ENCODE results near the gene ATG101. TPM values are rescaled to one million over a fixed set of nuclear protein-coding genes. Genes with fewer than 3 reads are reported as not detected.

Gene ATG101
- total and polyA plus RNA-seq, 2 of the 13 experiments (the other 11 are each of a cell fraction or from before 2014, with no cell fraction given) = 58.2 to 67.7 TPM

DNA sequence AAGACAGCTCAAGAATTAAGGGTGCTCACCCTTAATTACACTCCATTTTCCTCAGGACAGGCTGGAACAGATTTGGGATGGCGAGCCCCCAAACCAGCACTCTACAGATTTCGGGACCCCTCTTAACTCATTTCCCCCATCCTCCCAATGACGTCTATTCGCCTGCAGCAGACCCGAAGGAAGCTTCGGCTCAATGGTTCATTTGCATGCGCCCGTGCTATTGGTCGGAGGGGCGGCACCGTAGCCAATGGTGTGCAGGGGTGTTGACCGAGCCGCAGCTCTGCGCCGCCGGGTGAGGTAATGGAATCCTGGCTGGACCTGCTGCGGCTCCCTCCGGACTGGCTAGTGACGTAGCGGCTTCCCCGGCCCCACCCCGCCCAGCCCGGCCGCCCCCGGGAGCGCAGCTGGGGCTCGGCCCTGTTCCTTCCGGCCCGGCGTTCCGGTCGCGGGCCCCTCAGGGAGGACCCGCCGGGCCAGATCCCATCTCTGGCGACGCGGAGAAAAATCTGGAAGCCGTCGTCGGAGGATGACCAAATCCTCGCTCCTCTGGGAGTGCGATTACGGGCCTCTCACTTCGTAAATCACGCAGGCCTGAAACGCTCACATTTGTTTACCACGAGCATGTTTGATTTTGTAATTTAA lies 36.9 kb upstream of the ATG101 start (continued):
- TF ChIP-seq NR1H2 (CRISPR knock-in tag; IDR thresholded peaks at IDR 0.05; ENCODE audit: borderline replicate concordance, low read depth) = no peak
- no peak for TF ChIP-seq CBX2 (IDR thresholded peaks at IDR 0.05; ENCODE audit: low read depth, low read length)
- TF ChIP-seq CBX2 (CRISPR knock-in tag; IDR thresholded peaks at IDR 0.05; ENCODE audit: low read depth) = no peak
- no peak for TF ChIP-seq ATF1 (CRISPR knock-in tag; IDR thresholded peaks at IDR 0.05)
- TF ChIP-seq MAF1 (CRISPR knock-in tag; IDR thresholded peaks at IDR 0.05; ENCODE audit: borderline replicate concordance) = no peak
- no peak for TF ChIP-seq AGO2 (optimal IDR thresholded peaks at IDR 0.05; ENCODE audit: low read depth, low read length)
- TF ChIP-seq SRSF1 (optimal IDR thresholded peaks at IDR 0.05; ENCODE audit: low read depth, low read length) = no peak
- TF ChIP-seq, protein P1, sequence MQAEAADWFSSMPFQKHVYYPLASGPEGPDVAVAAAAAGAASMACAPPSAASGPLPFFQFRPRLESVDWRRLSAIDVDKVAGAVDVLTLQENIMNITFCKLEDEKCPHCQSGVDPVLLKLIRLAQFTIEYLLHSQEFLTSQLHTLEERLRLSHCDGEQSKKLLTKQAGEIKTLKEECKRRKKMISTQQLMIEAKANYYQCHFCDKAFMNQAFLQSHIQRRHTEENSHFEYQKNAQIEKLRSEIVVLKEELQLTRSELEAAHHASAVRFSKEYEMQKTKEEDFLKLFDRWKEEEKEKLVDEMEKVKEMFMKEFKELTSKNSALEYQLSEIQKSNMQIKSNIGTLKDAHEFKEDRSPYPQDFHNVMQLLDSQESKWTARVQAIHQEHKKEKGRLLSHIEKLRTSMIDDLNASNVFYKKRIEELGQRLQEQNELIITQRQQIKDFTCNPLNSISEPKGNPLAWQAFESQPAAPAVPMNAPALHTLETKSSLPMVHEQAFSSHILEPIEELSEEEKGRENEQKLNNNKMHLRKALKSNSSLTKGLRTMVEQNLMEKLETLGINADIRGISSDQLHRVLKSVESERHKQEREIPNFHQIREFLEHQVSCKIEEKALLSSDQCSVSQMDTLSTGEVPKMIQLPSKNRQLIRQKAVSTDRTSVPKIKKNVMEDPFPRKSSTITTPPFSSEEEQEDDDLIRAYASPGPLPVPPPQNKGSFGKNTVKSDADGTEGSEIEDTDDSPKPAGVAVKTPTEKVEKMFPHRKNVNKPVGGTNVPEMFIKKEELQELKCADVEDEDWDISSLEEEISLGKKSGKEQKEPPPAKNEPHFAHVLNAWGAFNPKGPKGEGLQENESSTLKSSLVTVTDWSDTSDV (CRISPR knock-in tag; IDR thresholded peaks at IDR 0.05) = no peak
- peak; percentile 88 for TF ChIP-seq ZNF687 (CRISPR knock-in tag; IDR thresholded peaks at IDR 0.05)
- TF ChIP-seq REXO4 (CRISPR knock-in tag; IDR thresholded peaks at IDR 0.05; ENCODE audit: borderline replicate concordance) = no peak
- no peak for TF ChIP-seq CENPX (CRISPR knock-in tag; IDR thresholded peaks at IDR 0.05)
- no peak for TF ChIP-seq EEA1 (CRISPR knock-in tag; IDR thresholded peaks at IDR 0.05; ENCODE audit: borderline replicate concordance)
- TF ChIP-seq HNRNPLL (IDR thresholded peaks at IDR 0.05; ENCODE audit: low read depth, low read length, poor library complexity, severe bottlenecking) = peak; percentile 71
- TF ChIP-seq ZNF572 (CRISPR knock-in tag; IDR thresholded peaks at IDR 0.05) = no peak
- TF ChIP-seq, protein P2, sequence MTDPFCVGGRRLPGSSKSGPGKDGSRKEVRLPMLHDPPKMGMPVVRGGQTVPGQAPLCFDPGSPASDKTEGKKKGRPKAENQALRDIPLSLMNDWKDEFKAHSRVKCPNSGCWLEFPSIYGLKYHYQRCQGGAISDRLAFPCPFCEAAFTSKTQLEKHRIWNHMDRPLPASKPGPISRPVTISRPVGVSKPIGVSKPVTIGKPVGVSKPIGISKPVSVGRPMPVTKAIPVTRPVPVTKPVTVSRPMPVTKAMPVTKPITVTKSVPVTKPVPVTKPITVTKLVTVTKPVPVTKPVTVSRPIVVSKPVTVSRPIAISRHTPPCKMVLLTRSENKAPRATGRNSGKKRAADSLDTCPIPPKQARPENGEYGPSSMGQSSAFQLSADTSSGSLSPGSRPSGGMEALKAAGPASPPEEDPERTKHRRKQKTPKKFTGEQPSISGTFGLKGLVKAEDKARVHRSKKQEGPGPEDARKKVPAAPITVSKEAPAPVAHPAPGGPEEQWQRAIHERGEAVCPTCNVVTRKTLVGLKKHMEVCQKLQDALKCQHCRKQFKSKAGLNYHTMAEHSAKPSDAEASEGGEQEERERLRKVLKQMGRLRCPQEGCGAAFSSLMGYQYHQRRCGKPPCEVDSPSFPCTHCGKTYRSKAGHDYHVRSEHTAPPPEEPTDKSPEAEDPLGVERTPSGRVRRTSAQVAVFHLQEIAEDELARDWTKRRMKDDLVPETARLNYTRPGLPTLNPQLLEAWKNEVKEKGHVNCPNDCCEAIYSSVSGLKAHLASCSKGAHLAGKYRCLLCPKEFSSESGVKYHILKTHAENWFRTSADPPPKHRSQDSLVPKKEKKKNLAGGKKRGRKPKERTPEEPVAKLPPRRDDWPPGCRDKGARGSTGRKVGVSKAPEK (CRISPR knock-in tag; IDR thresholded peaks at IDR 0.05; ENCODE audit: borderline replicate concordance) = no peak
- TF ChIP-seq NFYC (CRISPR knock-in tag; IDR thresholded peaks at IDR 0.05) = peak; percentile 83
- no peak for TF ChIP-seq ZNF780A (CRISPR knock-in tag; IDR thresholded peaks at IDR 0.05)
- no peak for TF ChIP-seq NFIB (CRISPR knock-in tag; IDR thresholded peaks at IDR 0.05; ENCODE audit: borderline replicate concordance)
- no peak for TF ChIP-seq PHF5A (CRISPR knock-in tag; IDR thresholded peaks at IDR 0.05; ENCODE audit: low read depth, unreplicated experiment)
- no peak for TF ChIP-seq KDM1A (CRISPR knock-in tag; IDR thresholded peaks at IDR 0.05)

Data from HepG2 (cell line).